Esophagus muscularis mucosa (tissue), 2 donors: ENCODE results near the gene COQ2.

Experiments
- POLR2A ChIP-seq: fragments of 450-650 bp; IDR thresholded peaks from one replicate; pipeline ENCODE4 v1.6.1; 2017; ENCODE audit warnings: antibody characterized with exemption, moderate library complexity, mild to moderate bottlenecking, low read depth
- POLR2AphosphoS5 ChIP-seq, 2 donors: sonication (generic); formaldehyde crosslinking; IDR thresholded peaks; one replicate each; pipeline ENCODE4 v1.6.1; 2017; ENCODE audit warnings: antibody characterized with exemption in 2 of 2

- TF ChIP-seq POLR2A (no peak), POLR2AphosphoS5 (IDR thresholded peaks at IDR 0.05) (no peak)
Observed at GRCh38 chr4:83232082-83232481, 52.5 kb downstream of the COQ2 start.
